Right ventricle myocardium inferior (tissue), 1 donor: ENCODE data around the gene GOLGA8O. TPM values are rescaled to one million over a fixed set of nuclear protein-coding genes. Genes with fewer than 3 reads are reported as not detected.

Source experiments
- total RNA-seq: library from RNA; stranded (reverse); fragmentation: NEBNext Ultra II Directional; extraction: Animal tissue kit (Norgen Biotek cat#: 25700); gene quantifications from one replicate; pipeline ENCODE4 v1.2.1, GENCODE V29; 2021
- donor health status: DM: no; HTN: yes; CAD: no; lungs with severe emphysema.

Gene GOLGA8O
- total RNA-seq, 1 donor from 2014 or later, result 1.5 TPM

Other genes starting within 250 kb of the GOLGA8O start
- gene GOLGA8K, start 52.3 kb downstream of the GOLGA8O start, total RNA-seq, result not detected
- 10.3 TPM for gene GOLGA8N, start 137.8 kb upstream of the GOLGA8O start, total RNA-seq
- gene ARHGAP11A, start 159.9 kb upstream of the GOLGA8O start, total RNA-seq, result 1.7 TPM
- gene SCG5, start 186.1 kb upstream of the GOLGA8O start, total RNA-seq, result not detected